Measurements from ENCODE around the gene GARRE1.

- TF ChIP-seq CTCF (IDR thresholded peaks at IDR 0.05) (no peak), POLR2A (IDR thresholded peaks at IDR 0.05) (no peak)
Measured at GRCh38 chr19:34300380-34300779, 46.0 kb downstream of the GARRE1 start.

Measured in heart left ventricle (tissue), 13 donors.